BJ (cell line): ENCODE data around the gene GLS2. TPM values are rescaled to one million over a fixed set of nuclear protein-coding genes. Genes with fewer than 3 reads are reported as not detected.
A peak's percentile ranks its signal among the peaks of the same experiment; 100 is the strongest.
"Not testable (repeated sequence)": the region's sequence is repeated elsewhere in the genome, so short reads cannot be mapped to it uniquely, and the experiment has no call there.

Source experiments
- CTCF ChIA-PET: fragments of 350-600 bp; formaldehyde crosslinking; extraction: SDS; loops from one replicate; lab custom pipeline; 2021; ENCODE audit warnings: antibody characterized with exemption, inconsistent platforms; lab: Yijun Ruan, JAX
- POLR2A ChIA-PET: fragments of 300-600 bp; sonication (Branson Sonifier 250); formaldehyde crosslinking; extraction: SDS; loops from one replicate; lab custom pipeline; 2021; ENCODE audit warnings: antibody characterized with exemption; lab: Charles Lee
- DNase-seq: peaks from one replicate; pipeline ENCODE4 v3.0.0-alpha.2; 2011; ENCODE audit warnings: low read depth
- H3K27me3 ChIP-seq: 2 replicates; pipeline ENCODE4 v1.6.0; 2011; ENCODE audit warnings: low read length; ENCODE audit not compliant: control insufficient read depth, insufficient read depth
- H3K36me3 ChIP-seq: 2 replicates; pipeline ENCODE4 v1.5.1; 2011; ENCODE audit warnings: low read length; ENCODE audit not compliant: control insufficient read depth, insufficient read depth
- H3K4me3 ChIP-seq: 2 replicates; pipeline ENCODE4 v1.5.1; 2011; ENCODE audit warnings: low read depth, mild to moderate bottlenecking, control low read depth, low read length
- CTCF ChIP-seq: IDR thresholded peaks from 2 replicates; pipeline ENCODE4 v1.5.1; 2011; ENCODE audit warnings: low read depth, mild to moderate bottlenecking, control low read depth, inconsistent platforms, low read length, moderate library complexity; ENCODE audit not compliant: insufficient read depth
- polyA plus RNA-seq: library from polyadenylated mRNA; depleted of rRNA; stranded (reverse); fragments of >200 nt; gene quantifications from 2 replicates; pipeline ENCODE4 v1.2.3, GENCODE V29; 2011

Gene GLS2
- polyA plus RNA-seq, 1 experiment = 0.18 TPM

- H3K36me3 ChIP-seq, H3K27me3 ChIP-seq, DNase-seq, POLR2A ChIA-PET, H3K4me3 ChIP-seq: not testable (repeated sequence)
- CTCF ChIA-PET = interaction anchor here (0.5 kb wide), 1 partner anchor 316 kb away, joined by 3 read pairs; no protein-coding TSS in a partner anchor
Observed at GRCh38 chr12:56498126-56498902, 10.4 kb upstream of the GLS2 start.

- POLR2A ChIA-PET, DNase-seq, H3K36me3 ChIP-seq, H3K4me3 ChIP-seq, H3K27me3 ChIP-seq: not testable (repeated sequence)
- peak; percentile 46 for TF ChIP-seq CTCF
- CTCF ChIA-PET = interaction anchor here (1.2 kb wide), 2 partner anchors 9 to 16 kb away, joined by 3 to 5 read pairs; no protein-coding TSS in a partner anchor
Observed at GRCh38 chr12:56496704-56497103, 8.7 kb upstream of the GLS2 start.

GRCh38 chr12:56494481-56494880 lies 6.5 kb upstream of the GLS2 start:
- DNase-seq, CTCF ChIA-PET, H3K36me3 ChIP-seq, POLR2A ChIA-PET, H3K27me3 ChIP-seq, H3K4me3 ChIP-seq: not testable (repeated sequence)

GRCh38 chr12:56494106-56494415 lies 6.1 kb upstream of the GLS2 start:
- H3K36me3 ChIP-seq, DNase-seq, H3K27me3 ChIP-seq, CTCF ChIA-PET, H3K4me3 ChIP-seq, POLR2A ChIA-PET: not testable (repeated sequence)

- DNase-seq, H3K36me3 ChIP-seq, CTCF ChIA-PET, H3K27me3 ChIP-seq, POLR2A ChIA-PET, H3K4me3 ChIP-seq: not testable (repeated sequence)
Observed at GRCh38 chr12:56493409-56494105, 5.6 kb upstream of the GLS2 start.

GRCh38 chr12:56490360-56490759 lies 2.4 kb upstream of the GLS2 start:
- POLR2A ChIA-PET = interaction anchor here (0.6 kb wide), 1 partner anchor 104 kb away, joined by 3 read pairs; no protein-coding TSS in a partner anchor
- no peak for TF ChIP-seq CTCF

GRCh38 chr12:56487448-56488040 lies 417 bp downstream of the GLS2 start:
- CTCF ChIA-PET = interaction anchor here (1.2 kb wide), 1 partner anchor 18 kb away, joined by 3 read pairs; no protein-coding TSS in a partner anchor
- H3K4me3 ChIP-seq = peak overlapping the region; percentile 52
- H3K36me3 ChIP-seq = no peaks in the 10 kb centered on the region
- TF ChIP-seq CTCF = no peak
- no peak for DNase-seq
- peaks cover 6% of the 10 kb centered on the region for H3K27me3 ChIP-seq
- POLR2A ChIA-PET = no interaction called here

More at GRCh38 chr12:56490360-56490759, 2.4 kb upstream of the GLS2 start:
- H3K27me3 ChIP-seq = peaks cover 6% of the 10 kb centered on the region
- DNase-seq = no peak
- CTCF ChIA-PET = interaction anchor here (0.9 to 3.4 kb wide), 3 partner anchors 13 to 146 kb away, joined by 3 to 15 read pairs (median 4); no protein-coding TSS in a partner anchor
- H3K4me3 ChIP-seq = no peak overlapping the region
- H3K36me3 ChIP-seq = no peaks in the 10 kb centered on the region
